ENCODE results near the gene ZBTB12.
"Not testable (repeated sequence)": the region's sequence is repeated elsewhere in the genome, so short reads cannot be mapped to it uniquely, and the experiment has no call there.

ZBTB12 gene

DNA sequence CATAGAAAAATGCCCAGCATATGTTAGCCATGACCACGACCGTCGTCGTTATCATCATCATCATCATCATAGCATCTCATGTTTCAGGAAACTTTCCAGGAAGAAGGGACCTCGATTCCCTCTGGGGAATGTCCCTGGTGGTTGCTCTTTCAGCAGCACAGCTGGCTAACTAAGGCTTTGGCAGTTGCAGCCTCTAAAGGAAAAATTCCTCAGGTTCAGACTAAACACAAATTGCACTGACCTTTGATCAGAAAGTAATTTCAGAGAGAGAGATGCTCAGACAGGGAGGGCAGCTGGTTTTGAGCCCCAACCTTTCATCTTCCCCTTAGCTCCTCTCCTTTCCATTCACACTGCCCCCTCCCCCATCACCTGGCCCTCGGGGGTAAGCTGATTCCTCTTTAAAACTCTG, 38.4 kb upstream of the ZBTB12 start:
- Histone ChIP-seq H3K27me3 (no peaks in the 10 kb centered on the region), H3K9me3 (no peaks in the 10 kb centered on the region), H3K27ac (no peak overlapping the region), H3K4me3 (no peak overlapping the region), H3K4me1 (peaks cover 0 to 8% (median 6%) of the 10 kb centered on the region in 4 donors), H3K36me3 (no peaks in the 10 kb centered on the region)
- intact Hi-C loops (cut with DNase I; ENCODE audit: low total_unique reads): no loop called here
- TF ChIP-seq, protein P1, sequence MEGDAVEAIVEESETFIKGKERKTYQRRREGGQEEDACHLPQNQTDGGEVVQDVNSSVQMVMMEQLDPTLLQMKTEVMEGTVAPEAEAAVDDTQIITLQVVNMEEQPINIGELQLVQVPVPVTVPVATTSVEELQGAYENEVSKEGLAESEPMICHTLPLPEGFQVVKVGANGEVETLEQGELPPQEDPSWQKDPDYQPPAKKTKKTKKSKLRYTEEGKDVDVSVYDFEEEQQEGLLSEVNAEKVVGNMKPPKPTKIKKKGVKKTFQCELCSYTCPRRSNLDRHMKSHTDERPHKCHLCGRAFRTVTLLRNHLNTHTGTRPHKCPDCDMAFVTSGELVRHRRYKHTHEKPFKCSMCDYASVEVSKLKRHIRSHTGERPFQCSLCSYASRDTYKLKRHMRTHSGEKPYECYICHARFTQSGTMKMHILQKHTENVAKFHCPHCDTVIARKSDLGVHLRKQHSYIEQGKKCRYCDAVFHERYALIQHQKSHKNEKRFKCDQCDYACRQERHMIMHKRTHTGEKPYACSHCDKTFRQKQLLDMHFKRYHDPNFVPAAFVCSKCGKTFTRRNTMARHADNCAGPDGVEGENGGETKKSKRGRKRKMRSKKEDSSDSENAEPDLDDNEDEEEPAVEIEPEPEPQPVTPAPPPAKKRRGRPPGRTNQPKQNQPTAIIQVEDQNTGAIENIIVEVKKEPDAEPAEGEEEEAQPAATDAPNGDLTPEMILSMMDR (IDR thresholded peaks at IDR 0.05): no peak
- DNase-seq: no peak

DNA sequence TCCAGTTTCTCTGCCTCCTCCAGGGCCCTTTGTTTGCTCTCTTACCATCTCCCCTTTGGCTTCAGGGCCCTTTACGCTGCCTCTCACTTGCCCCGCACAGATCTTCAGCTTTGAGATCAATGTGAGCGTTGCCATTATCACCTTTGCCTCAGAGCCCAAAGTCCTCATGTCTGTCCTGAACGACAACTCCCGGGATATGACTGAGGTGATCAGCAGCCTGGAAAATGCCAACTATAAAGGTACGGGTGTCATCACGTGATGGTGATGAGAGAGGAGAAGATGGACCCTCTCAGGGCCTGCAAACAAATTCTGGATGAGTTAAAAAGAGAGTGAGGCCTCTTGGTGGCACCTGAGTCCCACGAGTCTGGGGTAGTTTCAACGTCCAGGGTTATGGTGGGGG, 33.9 kb upstream of the ZBTB12 start:
- Histone ChIP-seq H3K27ac (no peak overlapping the region), H3K4me3 (no peak overlapping the region), H3K36me3 (no peaks in the 10 kb centered on the region), H3K4me1 (no peaks in the 10 kb centered on the region), H3K9me3 (no peaks in the 10 kb centered on the region), H3K27me3 (no peaks in the 10 kb centered on the region)
- intact Hi-C loops (cut with DNase I; ENCODE audit: low total_unique reads): no loop called here
- no peak for DNase-seq
- TF ChIP-seq, protein P1 (IDR thresholded peaks at IDR 0.05): no peak

DNA sequence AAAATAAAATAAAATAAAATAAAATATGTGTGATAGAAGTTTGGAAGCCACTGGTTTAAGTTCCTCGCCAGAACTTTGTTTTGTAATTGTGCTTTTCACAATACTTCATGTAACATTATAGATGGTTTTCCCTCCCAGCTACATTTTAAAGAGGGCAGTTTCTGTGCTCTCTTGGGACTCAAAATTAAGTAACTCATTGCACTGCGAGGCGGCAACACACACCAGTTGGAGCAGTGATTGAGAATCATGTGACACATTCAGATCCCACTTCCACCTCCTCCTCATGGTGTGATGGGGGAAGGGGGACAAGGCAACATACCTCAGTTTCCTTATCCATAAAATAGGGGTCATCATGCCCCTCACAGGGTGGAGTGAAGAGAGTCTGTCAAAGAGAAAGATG, 33.1 kb upstream of the ZBTB12 start:
- Histone ChIP-seq H3K4me1 (no peaks in the 10 kb centered on the region), H3K27ac (no peak overlapping the region), H3K9me3 (no peaks in the 10 kb centered on the region), H3K36me3 (no peaks in the 10 kb centered on the region), H3K4me3 (no peak overlapping the region), H3K27me3 (no peaks in the 10 kb centered on the region)
- intact Hi-C loops (cut with DNase I; ENCODE audit: low total_unique reads): no loop called here
- TF ChIP-seq, protein P1 (IDR thresholded peaks at IDR 0.05): no peak
- no peak for DNase-seq

DNA sequence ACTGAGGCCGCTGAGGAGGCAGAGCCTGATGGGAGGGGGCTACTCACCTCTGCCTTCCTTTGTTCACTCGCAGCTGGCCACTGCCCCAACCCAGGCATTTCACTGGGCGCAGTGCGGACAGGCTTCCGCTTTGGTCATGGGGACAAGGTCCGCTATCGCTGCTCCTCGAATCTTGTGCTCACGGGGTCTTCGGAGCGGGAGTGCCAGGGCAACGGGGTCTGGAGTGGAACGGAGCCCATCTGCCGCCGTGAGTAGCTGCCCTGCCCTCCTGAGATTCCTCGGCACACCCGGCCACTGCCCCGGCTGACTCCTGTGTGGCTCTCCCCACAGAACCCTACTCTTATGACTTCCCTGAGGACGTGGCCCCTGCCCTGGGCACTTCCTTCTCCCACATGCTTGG, 31.7 kb upstream of the ZBTB12 start:
- Histone ChIP-seq H3K27me3 (peaks cover 0 to 5% of the 10 kb centered on the region in 2 donors), H3K9me3 (no peaks in the 10 kb centered on the region), H3K4me3 (no peak overlapping the region), H3K4me1 (no peaks in the 10 kb centered on the region), H3K36me3 (no peaks in the 10 kb centered on the region), H3K27ac (no peak overlapping the region)
- TF ChIP-seq, protein P1 (IDR thresholded peaks at IDR 0.05): no peak
- no peak for DNase-seq
- intact Hi-C loops (cut with DNase I; ENCODE audit: low total_unique reads): no loop called here

DNA sequence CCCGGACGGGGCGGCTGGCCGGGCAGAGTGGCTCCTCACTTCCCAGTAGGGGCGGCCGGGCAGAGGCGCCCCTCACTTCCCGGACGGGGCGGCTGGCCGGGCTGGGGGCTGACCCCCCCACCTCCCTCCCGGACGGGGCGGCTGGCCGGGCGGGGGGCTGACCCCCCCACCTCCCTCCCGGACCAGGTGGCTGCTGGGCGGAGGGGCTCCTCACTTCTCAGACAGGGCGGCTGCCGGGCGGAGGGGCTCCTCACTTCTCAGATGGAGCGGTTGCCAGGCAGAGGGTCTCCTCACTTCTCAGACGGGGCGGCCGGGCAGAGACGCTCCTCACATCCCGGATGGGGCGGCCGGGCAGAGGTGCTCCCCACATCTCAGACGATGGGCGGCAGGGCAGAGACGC, 30.3 kb upstream of the ZBTB12 start:
- H3K27ac ChIP-seq; H3K9me3 ChIP-seq; H3K36me3 ChIP-seq; H3K4me3 ChIP-seq; H3K4me1 ChIP-seq; intact Hi-C loops (cut with DNase I; ENCODE audit: low total_unique reads); DNase-seq; H3K27me3 ChIP-seq: not testable (repeated sequence)

DNA sequence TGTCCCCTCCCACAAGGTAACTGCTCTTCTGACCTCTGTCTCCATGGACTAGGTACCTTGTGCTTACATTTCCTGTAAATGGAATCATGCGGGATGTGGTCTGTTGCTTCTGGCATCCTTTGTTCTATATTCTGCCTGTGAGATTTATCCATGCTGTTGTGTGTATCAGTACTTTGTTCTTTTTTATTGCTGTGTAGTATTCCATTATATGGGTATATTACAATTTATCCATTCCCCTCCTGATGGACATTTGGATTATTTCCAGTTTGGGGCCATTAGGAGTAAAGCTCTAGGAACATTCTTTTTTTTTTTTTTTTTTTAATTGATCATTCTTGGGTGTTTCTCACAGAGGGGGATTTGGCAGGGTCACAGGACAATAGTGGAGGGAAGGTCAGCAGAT, 29.1 kb upstream of the ZBTB12 start:
- DNase-seq: no peak
- peaks cover 0 to 5% of the 10 kb centered on the region in 2 donors for H3K27me3 ChIP-seq
- TF ChIP-seq, protein P1 (IDR thresholded peaks at IDR 0.05): no peak
- H3K4me3 ChIP-seq: no peak overlapping the region
- H3K36me3 ChIP-seq: no peaks in the 10 kb centered on the region
- intact Hi-C loops (cut with DNase I; ENCODE audit: low total_unique reads): no loop called here
- H3K4me1 ChIP-seq: no peaks in the 10 kb centered on the region
- H3K9me3 ChIP-seq: no peaks in the 10 kb centered on the region
- H3K27ac ChIP-seq: no peak overlapping the region
